GM21723 (cell line): ENCODE data around the gene HCFC1.

ENCODE experiments used
- ATAC-seq: cut with Tn5 transposase; IDR thresholded peaks from one replicate; pipeline ENCODE4 v1.9.1; 2021; ENCODE audit warnings: mild to moderate bottlenecking, moderate library complexity; ENCODE audit not compliant: unreplicated experiment

Gene HCFC1

DNA sequence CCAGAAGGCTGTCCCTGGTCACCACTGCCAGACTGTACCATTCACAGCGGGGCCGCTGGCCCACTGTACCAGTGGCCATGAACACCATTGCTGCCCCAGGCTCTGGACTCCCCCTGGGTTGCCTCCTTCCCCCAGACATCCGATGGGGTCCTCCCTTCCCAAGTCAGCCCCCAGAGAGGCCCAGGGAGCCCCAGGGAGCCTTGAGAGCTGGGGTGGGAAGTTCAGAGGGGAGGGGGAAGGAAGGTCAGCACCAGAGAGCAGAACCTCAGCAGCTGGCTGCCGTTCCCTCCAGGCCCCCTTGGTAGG is 45.1 kb downstream of the HCFC1 start:
- no peak for ATAC-seq

DNA sequence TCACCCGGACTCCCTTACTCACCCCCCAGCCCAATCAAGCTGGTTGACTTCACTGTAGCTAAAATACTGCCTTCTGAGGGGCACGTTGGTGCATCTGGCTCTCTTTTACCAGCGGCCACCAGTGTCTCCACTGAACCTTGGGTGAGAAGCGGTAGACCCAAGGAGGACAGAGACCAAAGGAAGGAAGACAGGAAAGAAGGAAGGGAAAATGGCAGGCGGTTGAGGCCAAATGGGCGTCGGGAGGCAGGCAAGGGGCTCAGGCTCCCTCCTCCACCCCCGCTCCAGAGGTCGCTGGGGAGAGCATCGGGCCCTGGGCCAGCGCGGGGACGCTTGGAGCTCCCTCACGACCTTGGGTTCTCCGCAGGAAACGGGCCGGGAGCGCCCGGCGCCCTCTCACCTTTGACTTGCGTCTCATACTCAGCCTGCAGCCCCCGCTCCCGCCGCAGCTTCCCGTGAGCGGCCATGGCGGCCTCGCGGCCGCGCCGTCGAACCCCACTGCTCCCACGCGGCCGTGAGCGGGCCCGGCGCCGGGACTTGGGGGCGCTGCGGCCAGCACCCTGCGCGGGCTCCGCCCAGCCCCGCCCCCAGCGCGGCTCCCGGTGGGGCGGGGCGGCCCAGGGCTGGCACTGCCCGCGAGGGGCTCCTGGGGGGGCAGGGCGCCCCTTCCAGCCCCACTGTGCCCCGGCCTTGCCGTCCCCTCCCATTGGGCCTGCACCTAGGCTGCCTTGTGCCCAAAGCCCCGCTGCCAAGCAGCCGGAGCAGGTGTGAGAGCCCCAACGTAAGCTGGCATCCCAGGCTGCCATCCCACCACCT is 45.7 kb downstream of the HCFC1 start, which contains the start of gene ARHGAP4:
Gene ARHGAP4, minus strand, starts transcription at position 526 of the 813 bp plus-strand sequence. Its CDS starts 62 bp downstream, at position 464.
- ATAC-seq = no peak

DNA sequence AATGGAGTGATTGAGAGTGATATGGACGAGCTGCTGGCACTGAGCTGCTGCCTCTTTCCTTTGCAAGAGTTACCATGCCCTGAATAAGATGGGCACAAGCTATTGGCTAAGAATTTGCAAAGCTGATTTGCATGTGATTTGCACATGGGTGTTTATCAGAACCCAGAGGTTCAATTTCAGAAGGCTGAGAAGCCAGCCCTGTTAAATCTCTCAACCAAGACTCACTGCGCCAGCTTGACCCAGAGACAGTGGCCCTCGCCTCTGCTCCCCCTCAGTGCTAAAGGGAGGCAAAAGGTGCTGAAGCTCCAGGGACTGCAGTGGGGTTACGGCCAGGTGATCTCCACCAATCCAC is 46.3 kb downstream of the HCFC1 start:
- no peak for ATAC-seq

DNA sequence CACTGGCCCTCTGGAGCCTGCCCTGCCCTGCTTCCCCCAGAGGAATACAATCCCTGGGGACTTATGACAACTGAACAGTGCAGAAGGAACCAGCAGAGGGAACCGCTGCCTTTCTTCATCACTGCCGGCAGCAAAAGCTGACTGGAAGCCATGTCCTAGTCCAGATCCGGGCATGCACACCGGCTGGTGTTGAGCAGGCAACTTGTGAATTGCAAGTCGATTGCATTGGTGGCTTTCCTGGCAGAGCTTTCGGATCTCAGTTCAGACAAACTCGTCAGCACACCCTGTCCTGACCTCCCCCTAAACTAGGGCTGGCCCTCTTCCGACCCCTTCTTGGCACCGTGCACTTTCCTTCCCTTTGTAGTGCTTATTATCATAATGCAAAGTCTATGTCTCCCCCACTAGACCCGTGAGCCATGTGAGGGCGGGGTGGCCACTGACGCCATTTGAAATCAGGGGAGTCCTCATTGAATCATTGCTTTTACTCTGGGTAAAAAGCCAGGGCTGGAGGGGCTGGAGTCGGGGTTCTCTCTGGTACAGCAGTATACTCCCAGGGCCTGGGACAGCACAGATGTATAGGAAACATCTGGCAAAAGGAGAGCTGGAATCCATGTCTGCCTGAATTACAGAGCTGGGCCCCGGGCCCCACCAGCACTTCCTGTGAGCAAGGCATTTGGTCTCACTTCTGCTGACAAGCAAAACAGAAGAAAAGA is 47.3 kb downstream of the HCFC1 start:
- ATAC-seq = no peak

DNA sequence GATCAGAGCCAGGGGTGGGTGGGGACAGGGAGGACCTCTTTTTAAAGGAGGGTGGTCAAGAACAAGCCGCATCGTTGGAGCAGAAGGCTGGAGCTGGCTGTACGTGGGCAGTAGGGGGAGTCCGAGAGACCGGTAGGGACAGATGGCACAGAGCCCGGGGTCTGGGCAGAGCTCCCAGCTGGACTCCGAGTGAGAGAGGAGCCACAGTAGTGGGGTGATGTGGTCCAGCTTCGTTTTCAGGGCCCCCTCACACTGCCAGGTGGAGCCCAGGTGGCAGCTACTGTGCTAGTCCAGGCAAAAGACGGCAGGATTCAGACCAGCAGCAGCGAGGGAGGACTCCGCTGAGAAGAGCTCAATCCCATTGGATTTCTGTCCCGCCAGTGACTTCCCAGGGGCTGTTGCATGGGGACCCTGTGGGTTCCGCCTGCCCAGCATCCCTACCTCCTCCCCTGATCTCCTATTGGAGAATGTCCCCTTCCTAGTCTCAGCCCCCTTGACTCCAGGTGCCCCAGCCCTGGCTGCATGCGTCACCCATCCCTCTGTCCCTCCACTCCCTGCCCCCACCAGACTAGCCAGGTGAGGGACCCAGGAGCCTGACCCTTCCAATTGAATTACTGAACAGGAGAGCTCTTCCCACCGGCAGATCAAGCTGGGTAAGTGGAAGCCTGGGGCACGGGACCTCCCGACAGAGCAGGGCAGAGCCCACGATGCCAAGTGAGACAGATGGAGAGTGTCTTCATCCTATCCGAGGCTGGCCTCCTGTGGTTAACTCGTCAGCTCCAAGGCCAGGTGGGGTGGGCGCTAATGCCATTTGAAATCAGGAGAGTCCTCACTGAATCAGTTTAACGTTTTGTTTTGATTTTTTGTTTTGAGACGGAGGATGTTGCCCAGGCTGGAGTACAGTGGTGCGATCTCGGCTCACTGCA is 48.4 kb downstream of the HCFC1 start:
- ATAC-seq = no peak

DNA sequence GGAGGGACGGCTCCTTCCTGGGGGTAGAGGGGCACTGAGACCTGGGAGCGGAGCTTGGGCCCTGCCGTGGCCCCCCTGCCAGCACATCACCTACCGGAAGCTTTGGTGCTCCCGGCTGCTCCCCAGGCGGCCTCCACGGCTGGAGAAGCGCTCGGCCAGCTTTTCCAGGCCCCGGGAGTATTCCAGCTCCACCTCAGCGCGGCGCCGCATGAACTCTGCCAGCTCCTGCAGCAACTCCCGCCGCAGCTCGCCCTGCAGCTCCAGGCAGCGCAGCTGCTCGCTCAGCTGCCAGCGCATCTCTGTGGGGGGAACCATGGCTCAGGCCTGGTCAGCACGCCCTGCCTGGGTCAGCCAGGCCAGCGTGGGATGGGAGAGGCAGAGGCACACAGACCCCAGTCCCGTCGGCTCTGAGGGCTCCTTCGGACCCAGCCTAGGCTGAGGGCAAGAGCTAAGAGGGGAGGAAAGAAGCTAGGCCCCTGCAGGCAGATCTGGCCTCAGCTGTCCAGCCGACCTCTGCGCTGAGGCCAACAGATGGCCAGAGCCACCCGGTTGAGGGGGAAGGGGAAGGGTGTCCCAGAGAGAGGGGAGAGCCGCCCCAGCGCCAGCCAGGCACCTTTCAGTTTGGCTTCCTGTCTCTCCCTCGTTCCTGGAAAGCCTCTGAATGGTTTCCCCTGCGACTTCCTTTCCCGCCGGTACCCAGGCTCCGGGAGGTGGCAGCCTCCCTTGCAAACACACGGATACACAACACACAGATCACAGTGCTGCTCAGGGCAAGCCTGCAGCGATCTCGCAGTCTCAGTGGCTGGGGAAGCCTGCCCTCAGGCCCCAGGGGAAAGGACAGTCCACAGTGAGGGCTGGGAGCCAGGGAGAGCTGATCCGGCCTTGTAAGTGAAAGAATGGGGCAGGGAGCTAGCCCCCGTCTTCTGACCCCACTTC is 49.8 kb downstream of the HCFC1 start:
- ATAC-seq = no peak

DNA sequence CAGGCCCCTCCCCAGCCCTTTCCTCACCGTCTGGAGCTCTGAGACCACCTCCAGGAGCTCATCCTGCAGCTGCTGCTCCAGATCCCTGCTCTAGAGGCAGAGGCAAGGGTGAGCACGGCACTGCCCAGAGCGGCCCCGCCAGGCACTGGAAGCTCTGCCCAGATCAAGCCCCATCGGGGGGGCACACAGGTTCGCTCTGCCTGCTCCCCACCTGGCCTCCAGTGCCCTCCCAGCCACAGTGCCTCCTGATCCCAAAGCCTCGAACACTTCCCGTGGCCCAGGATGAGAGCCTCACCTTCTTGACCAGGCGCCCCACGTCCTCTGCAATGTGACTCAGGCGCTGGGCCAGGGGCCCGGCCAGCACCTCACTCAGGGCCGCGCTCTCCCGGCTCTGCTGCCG is 50.5 kb downstream of the HCFC1 start:
- no peak for ATAC-seq

DNA sequence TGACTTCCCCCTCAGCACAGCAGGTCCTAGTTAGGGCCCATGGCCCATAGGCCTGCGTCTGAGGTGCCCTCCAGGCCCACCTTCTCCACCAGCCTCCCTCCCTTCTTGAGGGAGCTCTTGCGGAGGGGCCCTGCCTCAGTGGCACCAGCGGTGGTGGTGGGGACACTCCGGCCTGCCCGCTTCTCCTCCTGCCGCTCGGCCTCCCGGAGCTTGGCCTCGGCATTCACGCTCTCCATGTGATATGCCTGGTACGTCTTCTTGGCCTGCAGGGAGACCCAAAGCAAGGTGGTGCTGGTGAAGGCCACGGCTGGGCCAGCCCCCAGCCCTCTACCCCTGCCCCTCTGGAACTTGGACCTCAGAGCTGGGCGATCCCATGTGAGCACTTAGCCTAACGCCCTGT is 51.1 kb downstream of the HCFC1 start:
- no peak for ATAC-seq

DNA sequence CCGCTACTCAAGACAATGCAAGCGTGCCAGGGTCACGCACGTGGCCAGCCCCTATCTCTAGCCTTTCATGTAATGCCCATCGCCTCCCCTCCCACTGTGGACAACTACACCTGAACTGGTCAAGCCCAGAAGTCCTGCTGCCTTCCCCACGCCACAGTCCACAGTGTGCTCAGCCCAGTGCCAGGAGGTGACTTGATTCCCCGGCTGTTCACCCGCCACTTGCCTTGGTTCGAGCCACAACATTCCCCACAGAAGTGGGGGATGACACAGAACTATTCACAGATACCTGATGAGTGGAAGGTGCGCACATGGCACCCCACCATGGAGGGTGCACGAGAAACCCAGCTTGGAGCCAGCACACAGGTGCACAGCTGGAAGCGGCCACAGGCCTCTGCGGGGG is 52.3 kb downstream of the HCFC1 start:
- ATAC-seq = no peak

DNA sequence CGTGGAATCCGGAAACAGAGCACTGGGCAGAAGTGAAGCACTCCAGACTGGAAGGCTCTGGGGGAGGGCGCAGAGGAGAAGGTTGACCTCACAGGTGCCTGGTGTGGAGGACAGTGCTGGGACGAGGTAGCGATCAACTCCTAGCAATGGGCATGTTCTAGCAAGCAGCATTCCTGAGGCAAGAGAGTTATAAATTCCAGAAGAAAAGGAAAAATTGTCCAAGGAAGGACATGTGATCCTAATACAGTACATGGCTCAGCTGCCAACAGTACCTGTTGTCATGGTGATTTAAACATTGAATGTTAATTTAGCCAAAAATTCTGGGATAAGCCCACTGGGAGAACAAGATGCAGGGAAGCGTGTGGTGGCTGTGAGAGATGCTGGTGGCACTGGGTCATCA is 53.7 kb downstream of the HCFC1 start:
- ATAC-seq = no peak

DNA sequence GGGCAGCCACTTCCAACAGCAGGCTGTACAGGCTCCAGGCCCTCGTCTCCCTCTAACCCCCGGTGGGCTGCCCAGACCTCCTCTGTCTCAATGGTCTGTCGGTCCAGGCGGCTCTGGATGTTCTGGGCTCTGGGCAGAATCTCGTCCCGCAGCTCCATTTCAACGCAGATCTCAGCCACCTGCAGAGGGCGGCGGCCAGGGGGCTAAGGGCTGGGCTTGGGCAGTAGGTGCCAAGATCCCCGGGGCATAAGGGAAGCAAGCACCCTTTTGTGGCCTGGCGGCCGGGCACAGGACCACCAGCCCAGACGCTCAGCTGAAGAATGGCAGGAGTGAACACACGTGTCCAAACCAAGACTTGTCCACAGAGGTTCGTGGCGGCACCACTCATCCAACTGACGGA is 57.9 kb downstream of the HCFC1 start:
- no peak for ATAC-seq

DNA sequence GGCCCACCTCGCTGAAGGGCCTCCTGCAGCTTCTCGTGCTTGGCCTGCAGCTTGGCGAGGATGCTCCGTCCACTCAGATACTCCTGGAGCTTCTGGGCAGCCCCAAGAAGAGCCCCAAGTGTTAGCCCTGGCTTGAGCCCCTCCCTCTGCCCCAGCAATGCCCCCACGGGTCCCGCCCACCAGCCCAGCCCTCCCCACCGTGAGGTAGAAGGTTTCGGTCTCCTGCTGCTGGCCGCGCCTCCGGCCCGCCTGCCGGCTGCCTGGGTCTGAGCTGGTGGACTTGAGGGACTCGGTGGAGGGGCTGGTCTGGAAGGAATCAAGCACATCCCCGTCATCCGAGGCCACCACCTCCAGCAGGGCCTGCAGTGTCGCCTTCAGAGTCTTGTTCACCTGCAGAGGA is 58.4 kb downstream of the HCFC1 start:
- ATAC-seq = no peak

DNA sequence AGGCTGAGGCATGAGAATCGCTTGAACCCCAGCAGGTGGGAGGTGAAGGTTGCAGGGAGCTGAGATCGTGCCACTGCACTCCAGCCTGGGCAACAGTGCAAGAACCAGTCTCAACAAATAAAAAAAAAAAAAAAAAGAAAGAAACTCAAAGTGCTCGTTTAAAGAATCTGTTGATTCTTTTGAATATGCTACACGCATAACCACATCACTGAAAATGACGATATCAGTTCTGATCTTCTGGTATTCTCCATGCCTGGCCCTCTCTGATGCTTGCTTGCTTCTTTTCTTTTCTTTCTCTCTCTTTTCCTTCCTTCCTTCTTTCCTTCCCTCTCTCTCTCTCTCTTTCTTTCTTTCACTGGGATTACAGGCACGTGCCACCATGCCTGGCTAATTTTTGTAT is 59.8 kb downstream of the HCFC1 start:
- no peak for ATAC-seq

DNA sequence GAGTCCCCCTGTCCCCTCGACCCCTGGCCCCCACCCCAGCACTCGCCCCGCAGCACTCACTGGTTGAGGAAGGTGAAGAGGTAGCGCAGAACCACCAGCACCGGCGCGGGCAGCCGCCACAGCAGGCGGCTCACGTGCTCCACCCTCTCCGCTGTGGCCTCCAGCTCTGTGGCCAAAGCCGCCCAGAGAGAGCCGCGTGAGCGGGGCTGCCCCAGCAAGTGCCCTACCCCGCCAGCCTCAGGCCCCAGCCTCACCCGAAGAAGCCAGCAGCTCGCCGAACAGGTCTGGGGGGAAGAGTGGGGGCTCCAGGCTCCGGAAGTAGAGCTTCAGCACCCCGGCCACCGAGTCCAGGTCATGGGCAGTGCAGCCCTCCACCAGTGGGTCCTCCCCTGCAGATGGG is 61.2 kb downstream of the HCFC1 start:
- no peak for ATAC-seq

DNA sequence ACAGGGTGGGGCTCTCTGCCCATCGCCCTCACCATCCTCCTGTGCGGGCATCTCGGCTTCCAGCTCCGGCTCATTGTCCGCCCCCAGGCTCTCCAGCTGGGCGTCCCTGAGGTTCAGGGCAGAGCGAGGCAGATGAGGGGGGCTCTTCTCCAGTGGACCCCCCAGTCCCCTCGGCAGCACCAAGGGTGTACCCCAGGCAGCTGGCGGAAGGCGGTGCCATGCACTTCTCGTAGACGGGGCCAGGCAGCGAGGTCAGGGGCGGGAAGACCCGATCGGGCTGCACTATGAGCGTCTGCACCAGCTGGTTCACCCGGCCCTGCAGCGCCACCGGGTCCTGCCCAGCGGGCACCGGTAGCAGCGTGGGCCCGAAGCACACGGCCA is 61.6 kb downstream of the HCFC1 start:
- no peak for ATAC-seq

DNA sequence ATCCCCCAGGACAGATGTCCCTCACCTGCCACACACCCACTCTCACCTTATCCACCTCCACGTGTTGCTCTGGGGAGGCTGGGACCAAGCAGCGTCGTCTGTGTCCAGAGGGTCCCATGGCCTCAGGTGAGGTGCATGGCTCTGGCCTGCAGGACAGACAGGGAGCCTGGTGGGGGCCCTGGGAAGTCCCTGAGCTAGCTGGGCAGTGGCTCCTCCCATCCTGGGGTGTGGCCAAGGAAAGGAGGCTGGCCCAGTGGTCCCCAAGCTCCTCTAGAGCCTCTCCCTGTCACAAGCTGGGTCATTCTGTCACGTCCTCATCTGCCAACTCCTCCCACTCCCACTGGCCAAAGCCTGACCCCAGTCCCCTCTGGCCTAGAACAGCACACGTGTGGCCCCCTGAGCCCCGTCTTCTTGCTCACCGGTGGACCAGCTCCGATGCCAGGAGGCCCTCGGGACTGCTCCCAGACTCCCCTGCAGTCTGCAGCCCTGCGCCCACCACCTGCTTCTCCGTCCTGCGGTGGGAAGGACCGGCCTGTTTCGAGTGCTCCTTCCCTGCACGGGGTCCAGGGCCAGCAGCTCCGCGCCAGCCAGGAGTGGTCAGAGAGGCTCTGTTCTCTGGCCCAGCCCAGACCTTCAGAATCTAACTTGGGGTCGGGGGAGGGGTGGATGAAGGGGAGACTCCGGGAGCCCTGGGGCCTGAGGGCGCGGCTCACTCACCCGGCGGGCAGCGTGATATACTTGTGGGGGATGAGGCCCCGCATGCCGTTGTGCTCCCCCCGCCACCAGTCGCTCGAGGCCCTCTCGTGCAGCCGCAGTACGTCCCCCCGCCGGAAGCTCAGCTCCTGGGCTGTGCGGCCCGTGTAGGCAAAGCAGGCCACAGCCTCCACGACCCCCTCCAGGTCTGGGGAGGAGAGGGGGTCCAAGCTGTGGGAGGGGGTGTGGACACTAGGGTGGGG is 62.3 kb downstream of the HCFC1 start:
- ATAC-seq = no peak

DNA sequence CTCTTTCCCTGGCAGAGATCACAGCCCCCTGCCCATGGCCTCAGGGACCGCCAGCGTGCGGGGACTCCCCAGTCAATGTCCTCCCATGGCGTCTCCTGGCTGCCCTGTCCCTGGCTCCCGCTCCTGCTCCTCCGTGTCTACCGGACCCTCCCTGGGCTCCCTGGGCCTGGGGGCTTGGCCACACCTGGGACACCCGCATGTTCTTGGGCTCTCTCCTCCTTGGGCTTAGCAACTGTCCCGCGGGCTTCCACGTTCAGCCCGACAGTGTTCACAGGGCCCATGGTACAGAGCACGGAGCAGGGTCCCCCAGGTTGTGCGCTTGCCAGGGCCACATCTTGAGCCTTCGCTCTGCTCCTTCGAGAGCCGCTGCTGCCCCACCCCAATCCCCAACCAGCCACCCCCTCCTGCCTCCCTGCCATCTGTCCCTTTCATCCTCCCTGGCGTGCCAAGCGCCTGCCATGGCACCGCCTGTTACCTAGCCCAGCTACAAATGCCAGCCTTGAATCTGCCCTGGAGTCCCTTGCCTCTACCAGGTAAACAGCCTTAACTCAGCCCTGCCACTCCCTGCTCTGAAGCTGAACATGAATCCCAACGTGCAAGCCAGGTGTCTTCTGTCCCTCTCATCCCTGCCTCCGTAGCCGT is 63.3 kb downstream of the HCFC1 start:
- no peak for ATAC-seq

DNA sequence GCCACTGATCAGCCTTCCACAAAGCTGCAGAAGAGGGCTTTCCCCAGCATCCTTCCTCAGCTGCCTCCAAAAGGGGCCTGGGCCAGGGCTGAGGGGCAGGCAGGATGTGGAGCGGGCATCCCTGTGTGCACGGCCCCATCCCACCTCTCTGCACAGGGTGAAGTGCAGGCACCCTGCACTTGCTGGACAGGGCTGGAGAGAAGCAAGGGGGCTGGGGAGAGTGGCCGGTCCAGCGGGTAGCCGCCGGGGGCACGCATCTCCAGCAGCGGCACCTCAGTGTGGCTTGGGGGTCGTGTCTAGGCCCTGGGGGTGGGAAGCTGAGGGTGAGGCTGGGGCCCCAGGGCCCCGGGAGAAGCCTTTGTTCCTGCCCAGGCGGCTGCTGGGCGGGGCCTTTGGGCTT is 64.2 kb downstream of the HCFC1 start:
- ATAC-seq = no peak
